Transverse colon (tissue), 4 donors: ENCODE results near the gene PRKG1. TPM values are rescaled to one million over a fixed set of nuclear protein-coding genes. Genes with fewer than 3 reads are reported as not detected.
A peak's percentile ranks its signal among the peaks of the same experiment; 100 is the strongest.

Source experiments
- DNase-seq: peaks from one replicate; pipeline ENCODE4 v3.0.0-alpha.2; 2019
- H3K27ac ChIP-seq, 4 donors: fragments of 200-600 bp; sonication (generic); 2 replicates each; pipeline ENCODE4 v1.5.1; 2016 to 2018; ENCODE audit warnings: inconsistent platforms in 4 of 4
- H3K27me3 ChIP-seq: fragments of 200-600 bp; sonication (generic); 2 replicates; pipeline ENCODE4 v1.5.1; 2017; ENCODE audit warnings: inconsistent platforms
- H3K36me3 ChIP-seq, 4 donors: fragments of 200-600 bp; sonication (generic); 2 replicates each; pipeline ENCODE4 v1.5.1; 2017 to 2019; ENCODE audit warnings: inconsistent platforms in 4 of 4
- H3K4me1 ChIP-seq, 4 donors: fragments of 200-600 bp; sonication (generic); 2 replicates each; pipeline ENCODE4 v1.5.1; 2017 to 2020; ENCODE audit warnings: inconsistent platforms in 4 of 4
- H3K4me3 ChIP-seq, 4 donors: fragments of 200-600 bp; sonication (generic); 1 replicate in 1 of 4; 2 replicates in 3 of 4; pipeline versions ENCODE4 v1.5.1 to v1.6.1; 2017 to 2019; ENCODE audit warnings: inconsistent platforms in 4 of 4
- H3K9me3 ChIP-seq, 2 donors: fragments of 200-600 bp; sonication (generic); 2 replicates each; pipeline ENCODE4 v1.5.1; 2017 to 2019; ENCODE audit warnings: inconsistent platforms in 2 of 2
- EP300 ChIP-seq: sonication (generic); formaldehyde crosslinking; IDR thresholded peaks from one replicate; pipeline ENCODE4 v1.6.1; 2017; ENCODE audit warnings: antibody characterized with exemption, low read depth
- POLR2A ChIP-seq: fragments of 450-650 bp; IDR thresholded peaks from one replicate; pipeline ENCODE4 v1.6.1; 2016; ENCODE audit warnings: antibody characterized with exemption, mild to moderate bottlenecking, moderate library complexity
- POLR2AphosphoS5 ChIP-seq, 3 donors: sonication (generic); formaldehyde crosslinking; IDR thresholded peaks; one replicate each; pipeline ENCODE4 v1.6.1; 2016; ENCODE audit warnings: antibody characterized with exemption in 3 of 3
- WGBS, 2 donors: methylation state at CpG; one replicate each; pipeline ENCODE4 v1.1.5; 2018; ENCODE audit warnings: low coverage in 1 of 2; 5-methylcytosine and 5-hydroxymethylcytosine counted together
- in situ Hi-C, 4 donors: fragments of 200-750 bp; cut with MboI; loops; one replicate each; pipeline versions ENCODE4 v1.15.0 to v1.15.1; 2017; ENCODE audit warnings: low sequenced_read_pairs in 3 of 4, low pct_ligation_motif_present in 1 of 4, low pct_unique_long_range_greater_than_20kb in 1 of 4
- intact Hi-C: fragments of 100-400 bp; cut with DNase I; formaldehyde crosslinking; loops from one replicate; pipeline ENCODE4 v1.15.1; 2023; ENCODE audit warnings: low total_unique reads
- total RNA-seq, 4 donors: library from RNA; depleted of rRNA; stranded (reverse); fragments of >200 nt; gene quantifications; one replicate each; pipeline ENCODE4 v1.1.0, GENCODE V29; 2016
- TF ChIP-seq, protein P1 (sequence below), 5 experiments: fragments of 200-600 bp in 3 of 5; fragments of 450-650 bp in 2 of 5; sonication (generic) in 3 of 5; IDR thresholded peaks; 1 replicate in 2 of 5; 2 replicates in 3 of 5; pipeline ENCODE4 v1.5.1; 2016 to 2017; ENCODE audit warnings: antibody characterized with exemption in 5 of 5, inconsistent platforms in 3 of 5, mild to moderate bottlenecking in 2 of 5, moderate library complexity in 1 of 5

The PRKG1 gene
- total RNA-seq, 4 donors from 2014 or later = 17.6 to 30.6 (median 26.9) TPM

GRCh38 chr10:51876503-51876902, 802.2 kb downstream of the PRKG1 start:
- no peak for TF ChIP-seq POLR2AphosphoS5 (IDR thresholded peaks at IDR 0.05)
- TF ChIP-seq, protein P1, sequence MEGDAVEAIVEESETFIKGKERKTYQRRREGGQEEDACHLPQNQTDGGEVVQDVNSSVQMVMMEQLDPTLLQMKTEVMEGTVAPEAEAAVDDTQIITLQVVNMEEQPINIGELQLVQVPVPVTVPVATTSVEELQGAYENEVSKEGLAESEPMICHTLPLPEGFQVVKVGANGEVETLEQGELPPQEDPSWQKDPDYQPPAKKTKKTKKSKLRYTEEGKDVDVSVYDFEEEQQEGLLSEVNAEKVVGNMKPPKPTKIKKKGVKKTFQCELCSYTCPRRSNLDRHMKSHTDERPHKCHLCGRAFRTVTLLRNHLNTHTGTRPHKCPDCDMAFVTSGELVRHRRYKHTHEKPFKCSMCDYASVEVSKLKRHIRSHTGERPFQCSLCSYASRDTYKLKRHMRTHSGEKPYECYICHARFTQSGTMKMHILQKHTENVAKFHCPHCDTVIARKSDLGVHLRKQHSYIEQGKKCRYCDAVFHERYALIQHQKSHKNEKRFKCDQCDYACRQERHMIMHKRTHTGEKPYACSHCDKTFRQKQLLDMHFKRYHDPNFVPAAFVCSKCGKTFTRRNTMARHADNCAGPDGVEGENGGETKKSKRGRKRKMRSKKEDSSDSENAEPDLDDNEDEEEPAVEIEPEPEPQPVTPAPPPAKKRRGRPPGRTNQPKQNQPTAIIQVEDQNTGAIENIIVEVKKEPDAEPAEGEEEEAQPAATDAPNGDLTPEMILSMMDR (IDR thresholded peaks at IDR 0.05) = no peak
- no peak for TF ChIP-seq POLR2A
- no peak for TF ChIP-seq EP300
- H3K4me3 ChIP-seq = no peak overlapping the region
- DNase-seq = no peak
- no peaks in the 10 kb centered on the region for H3K36me3 ChIP-seq
- H3K4me1 ChIP-seq = peaks cover 0 to 12% (median 0%) of the 10 kb centered on the region in 4 donors
- 30 to 63% methylated on average over 2 to 4 of the region's 4 CpGs for WGBS, 2 donors
- in situ Hi-C loops = no loop called here
- intact Hi-C loops = no loop called here
- H3K27ac ChIP-seq = no peak overlapping the region
- no peaks in the 10 kb centered on the region for H3K27me3 ChIP-seq
- H3K9me3 ChIP-seq = no peaks in the 10 kb centered on the region

DNA sequence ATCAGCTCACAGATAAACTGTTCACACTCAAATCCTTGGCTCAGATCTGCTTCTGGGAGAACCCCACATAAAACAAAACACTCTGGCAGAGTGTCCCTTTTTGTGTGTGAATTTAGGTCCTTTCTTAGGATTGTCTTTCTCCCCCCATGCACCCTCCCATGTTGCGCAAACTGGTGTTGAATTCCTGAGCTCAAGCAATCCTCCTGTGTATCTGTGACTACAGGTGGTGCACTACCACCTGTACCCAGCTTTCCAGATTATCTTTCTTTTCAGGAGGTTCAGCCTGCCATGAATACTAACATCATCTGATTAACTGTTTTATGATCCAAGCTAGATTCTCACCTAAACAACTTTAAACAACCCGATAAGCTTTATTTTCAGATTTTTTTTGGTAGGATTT, 802.7 kb downstream of the PRKG1 start:
- intact Hi-C loops (no loop called here), in situ Hi-C loops (no loop called here)
- Histone ChIP-seq H3K9me3 (no peaks in the 10 kb centered on the region), H3K36me3 (no peaks in the 10 kb centered on the region), H3K4me3 (no peak overlapping the region), H3K27me3 (no peaks in the 10 kb centered on the region), H3K4me1 (peaks cover 0 to 12% (median 0%) of the 10 kb centered on the region in 4 donors), H3K27ac (no peak overlapping the region)
- DNase-seq = no peak
- TF ChIP-seq POLR2AphosphoS5 (IDR thresholded peaks at IDR 0.05) = no peak
- WGBS, 2 donors = 82 to 91% methylated on average over 1 to 2 of the region's 2 CpGs

GRCh38 chr10:51877636-51878035, 803.3 kb downstream of the PRKG1 start:
- Histone ChIP-seq H3K27ac (no peak overlapping the region), H3K4me1 (peaks cover 0 to 12% (median 0%) of the 10 kb centered on the region in 4 donors), H3K36me3 (no peaks in the 10 kb centered on the region), H3K27me3 (no peaks in the 10 kb centered on the region), H3K9me3 (no peaks in the 10 kb centered on the region), H3K4me3 (no peak overlapping the region)
- DNase-seq = no peak
- TF ChIP-seq POLR2AphosphoS5 (IDR thresholded peaks at IDR 0.05) (no peak), POLR2A (no peak), EP300 (no peak)
- TF ChIP-seq, protein P1 (IDR thresholded peaks at IDR 0.05) = no peak
- intact Hi-C loops (no loop called here), in situ Hi-C loops (no loop called here)
- 93 to 100% methylated on average over 1 of the region's 1 CpG for WGBS, 2 donors

GRCh38 chr10:51878695-51879094, 804.4 kb downstream of the PRKG1 start:
- H3K9me3 ChIP-seq = no peaks in the 10 kb centered on the region
- H3K4me1 ChIP-seq = peaks cover 0 to 12% (median 0%) of the 10 kb centered on the region in 4 donors
- TF ChIP-seq POLR2AphosphoS5 (IDR thresholded peaks at IDR 0.05) (no peak), EP300 (no peak), POLR2A (no peak)
- TF ChIP-seq, protein P1 (IDR thresholded peaks at IDR 0.05) = no peak
- H3K27me3 ChIP-seq = no peaks in the 10 kb centered on the region
- intact Hi-C loops (no loop called here), in situ Hi-C loops (no loop called here)
- H3K4me3 ChIP-seq = no peak overlapping the region
- no peaks in the 10 kb centered on the region for H3K36me3 ChIP-seq
- peak overlapping the region; percentile 5 to 30 (median 17) for H3K27ac ChIP-seq
- no peak for DNase-seq

GRCh38 chr10:51879238-51879637, 805.0 kb downstream of the PRKG1 start:
- in situ Hi-C loops (no loop called here), intact Hi-C loops (no loop called here)
- TF ChIP-seq, protein P1 (IDR thresholded peaks at IDR 0.05) = no peak
- TF ChIP-seq POLR2A (no peak), POLR2AphosphoS5 (IDR thresholded peaks at IDR 0.05) (no peak), EP300 (no peak)
- no peak for DNase-seq
- WGBS, 2 donors = 17 to 33% methylated on average over 1 of the region's 1 CpG
- no peaks in the 10 kb centered on the region for H3K36me3 ChIP-seq
- H3K9me3 ChIP-seq = no peaks in the 10 kb centered on the region
- H3K4me3 ChIP-seq = no peak overlapping the region
- H3K4me1 ChIP-seq = peaks cover 0 to 12% (median 0%) of the 10 kb centered on the region in 4 donors
- H3K27ac ChIP-seq = peak overlapping the region; percentile 5 to 30 (median 17)
- no peaks in the 10 kb centered on the region for H3K27me3 ChIP-seq
